NB4 (cell line): Measurements from ENCODE around the gene CEMIP.

Experiments
- MYC ChIP-seq: IDR thresholded peaks from 2 replicates; pipeline ENCODE4 v1.6.1; 2011; ENCODE audit warnings: low read depth, low read length
- POLR2A ChIP-seq: IDR thresholded peaks from 2 replicates; pipeline ENCODE4 v1.6.1; 2011; ENCODE audit warnings: mild to moderate bottlenecking; ENCODE audit not compliant: insufficient read length; ENCODE audit errors: extremely low read depth
- TF ChIP-seq, protein P1 (sequence below): IDR thresholded peaks from one replicate; pipeline ENCODE4 v1.5.1; 2012; ENCODE audit warnings: low read depth, low read length

DNA sequence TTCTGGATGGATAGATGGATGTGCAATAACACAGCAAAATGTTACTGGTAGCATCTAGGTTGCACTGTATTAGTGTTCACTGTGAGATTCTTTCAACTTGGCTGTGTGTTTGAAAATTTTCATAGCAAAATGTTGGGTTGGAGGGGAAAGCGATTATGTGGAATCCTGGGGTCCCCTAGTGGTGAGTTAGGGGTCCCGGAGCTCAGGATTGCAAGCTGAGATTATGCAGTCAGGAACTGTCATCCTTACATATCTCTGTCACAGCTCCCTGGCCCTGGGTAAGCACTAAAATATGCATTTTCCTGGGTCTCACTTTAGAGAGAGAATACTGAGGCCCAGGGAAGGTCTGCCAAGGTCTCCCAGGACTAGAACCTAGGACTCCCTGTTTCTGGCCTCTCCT lies 77.2 kb downstream of the CEMIP start:
- TF ChIP-seq MYC (no peak), POLR2A (no peak)
- TF ChIP-seq, protein P1, sequence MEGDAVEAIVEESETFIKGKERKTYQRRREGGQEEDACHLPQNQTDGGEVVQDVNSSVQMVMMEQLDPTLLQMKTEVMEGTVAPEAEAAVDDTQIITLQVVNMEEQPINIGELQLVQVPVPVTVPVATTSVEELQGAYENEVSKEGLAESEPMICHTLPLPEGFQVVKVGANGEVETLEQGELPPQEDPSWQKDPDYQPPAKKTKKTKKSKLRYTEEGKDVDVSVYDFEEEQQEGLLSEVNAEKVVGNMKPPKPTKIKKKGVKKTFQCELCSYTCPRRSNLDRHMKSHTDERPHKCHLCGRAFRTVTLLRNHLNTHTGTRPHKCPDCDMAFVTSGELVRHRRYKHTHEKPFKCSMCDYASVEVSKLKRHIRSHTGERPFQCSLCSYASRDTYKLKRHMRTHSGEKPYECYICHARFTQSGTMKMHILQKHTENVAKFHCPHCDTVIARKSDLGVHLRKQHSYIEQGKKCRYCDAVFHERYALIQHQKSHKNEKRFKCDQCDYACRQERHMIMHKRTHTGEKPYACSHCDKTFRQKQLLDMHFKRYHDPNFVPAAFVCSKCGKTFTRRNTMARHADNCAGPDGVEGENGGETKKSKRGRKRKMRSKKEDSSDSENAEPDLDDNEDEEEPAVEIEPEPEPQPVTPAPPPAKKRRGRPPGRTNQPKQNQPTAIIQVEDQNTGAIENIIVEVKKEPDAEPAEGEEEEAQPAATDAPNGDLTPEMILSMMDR = peak; percentile 57
